Fibroblast of skin of left quadriceps (primary cell): ENCODE data around the gene GPR156.
"Not testable (repeated sequence)": the region's sequence is repeated elsewhere in the genome, so short reads cannot be mapped to it uniquely, and the experiment has no call there.

Experiments used
- DNase-seq, 2 experiments: peaks; one replicate each; pipeline ENCODE4 v3.0.0-alpha.2; 2013; ENCODE audit warnings: low read depth in 2 of 2

GPR156 gene

GRCh38 chr3:120284747-120285507, at the start of gene GPR156:
Gene GPR156 (minus strand): TSS chr3:120285222. CDS start chr3:120244098, 41,124 bp downstream.
- DNase-seq, result no peak

- no peak for DNase-seq
These were observed 47.6 kb upstream of the GPR156 start for GRCh38 chr3:120332646-120333045.

- DNase-seq, result no peak
These were observed 46.1 kb upstream of the GPR156 start for GRCh38 chr3:120331076-120331475.

- DNase-seq, result no peak
These were observed 41.8 kb upstream of the GPR156 start for GRCh38 chr3:120326784-120327183.

GRCh38 chr3:120324190-120324589, 39.2 kb upstream of the GPR156 start:
- no peak for DNase-seq

- not testable (repeated sequence) for DNase-seq
These were observed 38.7 kb upstream of the GPR156 start for GRCh38 chr3:120323761-120324160.

- DNase-seq, result no peak
These were observed 27.1 kb upstream of the GPR156 start for GRCh38 chr3:120311863-120312794.

GRCh38 chr3:120306519-120307455, 21.8 kb upstream of the GPR156 start:
- no peak for DNase-seq

GRCh38 chr3:120304616-120305015, 19.6 kb upstream of the GPR156 start:
- no peak for DNase-seq

- DNase-seq, result no peak
These were observed 17.3 kb upstream of the GPR156 start for GRCh38 chr3:120302361-120302760.

- no peak for DNase-seq
These were observed 15.9 kb upstream of the GPR156 start for GRCh38 chr3:120300971-120301370.

- DNase-seq, result no peak
These were observed 14.4 kb upstream of the GPR156 start for GRCh38 chr3:120299403-120299802.

GRCh38 chr3:120298996-120299395, 14.0 kb upstream of the GPR156 start:
- no peak for DNase-seq

GRCh38 chr3:120291552-120291951, 6.5 kb upstream of the GPR156 start:
- DNase-seq, result not testable (repeated sequence)

GRCh38 chr3:120289636-120290035, 4.6 kb upstream of the GPR156 start:
- no peak for DNase-seq

GRCh38 chr3:120286465-120286864, 1.4 kb upstream of the GPR156 start:
- no peak for DNase-seq

GRCh38 chr3:120285508-120285841, 453 bp upstream of the GPR156 start:
- no peak for DNase-seq

- no peak for DNase-seq
These were observed 3.8 kb downstream of the GPR156 start for GRCh38 chr3:120281261-120281660.

GRCh38 chr3:120280566-120280965, 4.5 kb downstream of the GPR156 start:
- DNase-seq, result no peak

- DNase-seq, result no peak
These were observed 5.0 kb downstream of the GPR156 start for GRCh38 chr3:120280026-120280425.

- no peak for DNase-seq
These were observed 8.3 kb downstream of the GPR156 start for GRCh38 chr3:120276767-120277166.

- DNase-seq, result no peak
These were observed 9.4 kb downstream of the GPR156 start for GRCh38 chr3:120275618-120276017.
